GM10266 (cell line): ENCODE measurements around the gene BAIAP2L2.

Experiments used
- DNase-seq: peaks from one replicate; pipeline ENCODE4 v3.0.0; 2012; ENCODE audit errors: extremely low spot score
- CTCF ChIP-seq: IDR thresholded peaks from 2 replicates; pipeline ENCODE4 v1.5.1; 2012; ENCODE audit warnings: mild to moderate bottlenecking, low read depth; ENCODE audit not compliant: control insufficient read depth, insufficient read depth; ENCODE audit errors: missing control alignments

BAIAP2L2 gene

GRCh38 chr22:38051900-38052862 lies 58.3 kb downstream of the BAIAP2L2 start:
- peak; percentile 95 for TF ChIP-seq CTCF
- peak; percentile 88 for DNase-seq

GRCh38 chr22:38051261-38051660 lies 59.2 kb downstream of the BAIAP2L2 start:
- no peak for DNase-seq
- TF ChIP-seq CTCF = no peak

GRCh38 chr22:38050720-38051119 lies 59.8 kb downstream of the BAIAP2L2 start:
- DNase-seq = no peak

GRCh38 chr22:38049812-38050619 lies 60.5 kb downstream of the BAIAP2L2 start:
- TF ChIP-seq CTCF = no peak

More at GRCh38 chr22:38050720-38051119, 59.8 kb downstream of the BAIAP2L2 start:
- TF ChIP-seq CTCF = no peak

GRCh38 chr22:38046070-38046748 lies 64.3 kb downstream of the BAIAP2L2 start:
- no peak for TF ChIP-seq CTCF
- no peak for DNase-seq

More at GRCh38 chr22:38049812-38050619, 60.5 kb downstream of the BAIAP2L2 start:
- DNase-seq = no peak

DNA sequence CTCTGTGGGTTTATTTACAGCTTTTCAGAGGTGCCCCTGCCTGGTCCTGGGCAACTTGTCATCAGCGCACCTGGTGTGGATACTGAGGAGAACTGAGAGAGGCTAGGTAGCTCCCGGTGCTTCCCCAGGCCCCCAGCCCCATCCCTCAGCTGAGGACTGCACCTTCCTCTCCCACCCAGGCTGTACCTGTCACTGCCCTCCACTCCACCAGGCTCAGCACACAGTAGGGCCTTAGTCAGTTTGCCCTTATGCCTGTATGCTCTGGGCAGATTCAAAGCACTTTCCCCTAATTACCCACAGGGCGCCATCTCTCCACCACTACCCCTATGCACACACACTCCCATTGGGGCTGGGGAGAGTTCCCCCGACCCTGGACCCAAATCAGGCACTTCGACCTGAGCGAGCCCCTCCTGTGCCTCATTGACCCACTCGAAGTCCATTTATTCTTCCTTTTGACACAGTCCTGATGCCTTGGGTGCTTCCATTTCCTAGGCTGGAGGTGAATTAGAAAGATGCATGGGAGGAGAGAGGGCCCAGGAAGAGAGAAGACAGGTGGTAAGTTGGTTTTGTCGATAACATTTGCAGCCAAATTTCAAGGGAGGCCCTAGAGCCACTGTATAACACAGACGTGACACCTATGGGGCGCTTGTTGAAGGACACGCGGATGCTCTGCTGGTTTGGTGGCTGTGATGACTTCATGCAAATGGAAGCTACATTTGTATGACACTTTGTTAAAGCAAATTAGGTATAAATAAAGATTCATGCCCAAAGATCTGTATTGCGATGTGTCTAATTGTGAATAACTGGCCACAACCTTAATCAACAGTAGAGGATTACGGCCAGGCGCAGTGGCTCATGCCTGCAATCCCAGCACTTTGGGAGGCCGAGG lies 67.1 kb downstream of the BAIAP2L2 start:
- no peak for DNase-seq
- no peak for TF ChIP-seq CTCF
